NCI-H2107 (cell line): ENCODE data around the gene LDAH.

ENCODE experiments used
- DNase-seq: peaks from one replicate; lab custom pipeline; 2025; lab: John Stamatoyannopoulos, UW

The LDAH gene

DNA sequence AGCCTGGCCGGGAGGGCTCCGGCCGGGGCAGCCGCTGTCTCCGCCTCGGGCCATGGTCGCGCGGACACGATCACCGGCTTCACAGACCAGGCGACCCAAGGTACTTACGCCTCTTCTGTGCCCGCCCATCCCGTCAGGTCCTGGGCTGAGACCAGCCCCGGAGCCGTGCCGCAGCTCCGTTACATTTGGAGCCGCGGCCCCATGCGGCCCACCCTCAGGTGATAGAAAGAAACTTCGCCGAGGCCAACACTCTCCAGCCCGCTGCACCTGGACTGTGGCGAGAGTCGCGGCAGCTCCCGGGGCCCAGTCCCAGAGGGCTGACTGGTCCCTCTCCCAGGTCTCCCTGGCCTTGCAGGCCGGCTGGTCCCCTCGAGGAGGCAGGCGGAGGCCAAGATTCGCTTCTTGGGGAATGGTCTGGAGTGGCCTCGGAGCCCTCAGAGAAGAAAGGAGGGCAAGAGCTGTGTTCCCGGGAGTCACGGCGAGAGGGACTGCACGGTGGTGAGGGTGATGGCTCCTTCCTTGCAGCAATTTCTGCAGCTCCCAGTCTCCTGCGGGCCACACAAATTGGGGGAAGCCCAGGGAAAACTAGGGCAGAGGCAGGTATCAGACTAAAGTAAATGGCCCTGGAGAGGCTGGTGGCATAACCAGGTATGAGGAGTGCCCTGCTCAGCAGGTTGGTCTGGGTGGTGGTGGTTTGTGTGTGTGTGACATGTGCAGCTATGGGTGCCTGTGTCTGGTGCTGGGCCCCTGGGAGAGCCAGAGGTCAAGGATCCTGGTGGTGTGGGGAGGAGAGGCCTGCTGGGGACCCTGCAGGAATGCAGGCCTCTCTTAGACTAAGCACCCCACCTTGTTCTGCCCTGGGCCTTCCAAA is 155.1 kb downstream of the LDAH start:
- DNase-seq, result no peak

DNA sequence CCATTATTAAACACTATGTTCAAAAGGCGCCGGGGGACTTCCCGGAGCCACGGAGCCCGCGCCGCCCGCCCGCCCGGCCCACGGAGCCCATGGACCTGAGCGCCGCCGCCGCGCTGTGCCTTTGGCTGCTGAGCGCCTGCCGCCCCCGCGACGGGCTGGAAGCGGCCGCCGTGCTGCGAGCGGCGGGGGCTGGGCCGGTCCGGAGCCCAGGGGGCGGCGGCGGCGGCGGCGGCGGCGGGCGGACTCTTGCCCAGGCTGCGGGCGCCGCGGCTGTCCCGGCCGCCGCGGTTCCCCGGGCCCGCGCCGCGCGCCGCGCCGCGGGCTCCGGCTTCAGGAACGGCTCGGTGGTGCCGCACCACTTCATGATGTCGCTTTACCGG is 155.8 kb downstream of the LDAH start:
- no peak for DNase-seq

DNA sequence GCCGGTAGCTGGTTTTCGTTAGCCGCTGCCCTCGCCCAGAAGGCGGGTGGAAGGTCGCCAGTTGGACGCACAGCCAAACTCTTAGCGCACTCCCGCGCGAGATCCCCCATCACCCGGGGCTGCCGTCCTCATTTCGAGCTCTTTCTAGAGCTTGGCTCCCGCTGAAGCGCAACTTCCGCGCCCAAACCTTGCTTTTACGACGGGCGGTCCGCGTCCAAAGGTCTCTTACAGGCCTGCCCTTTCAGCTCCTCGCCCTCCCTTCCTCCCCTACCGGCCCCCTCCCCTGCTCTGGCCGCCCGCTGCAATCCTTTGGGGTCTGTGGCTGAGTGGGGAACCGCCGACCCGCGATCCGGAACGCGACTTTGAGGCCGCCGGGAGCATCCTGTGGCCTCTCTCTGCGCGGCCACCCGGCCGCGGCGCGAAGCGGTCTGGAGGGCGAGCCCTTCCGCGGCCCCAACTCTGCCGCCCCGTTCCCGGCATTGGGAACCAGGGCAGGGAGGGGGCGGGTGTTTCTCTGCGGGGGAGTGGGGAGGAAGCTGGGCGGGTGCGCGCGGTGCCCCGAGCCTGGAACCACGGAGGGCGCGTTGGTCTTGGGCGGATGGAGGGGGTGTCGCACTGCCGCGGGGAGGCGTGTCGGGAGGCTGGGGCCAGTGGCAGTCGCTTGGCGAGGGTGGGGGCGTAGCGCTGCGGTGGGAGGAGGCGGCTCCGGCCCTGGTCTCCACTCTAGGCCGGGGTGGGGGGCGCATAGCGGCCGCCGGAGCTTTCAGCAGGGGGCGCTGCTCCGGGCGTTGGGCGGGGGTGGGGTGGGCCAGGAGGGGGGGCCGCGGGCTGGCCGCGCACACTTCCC is 156.4 kb downstream of the LDAH start, which contains the start of gene GDF7:
TSS of gene GDF7 (plus strand) at position 841 of the 847 bp plus-strand sequence. CDS start 96 bp downstream, outside the sequence.
- DNase-seq, result no peak

DNA sequence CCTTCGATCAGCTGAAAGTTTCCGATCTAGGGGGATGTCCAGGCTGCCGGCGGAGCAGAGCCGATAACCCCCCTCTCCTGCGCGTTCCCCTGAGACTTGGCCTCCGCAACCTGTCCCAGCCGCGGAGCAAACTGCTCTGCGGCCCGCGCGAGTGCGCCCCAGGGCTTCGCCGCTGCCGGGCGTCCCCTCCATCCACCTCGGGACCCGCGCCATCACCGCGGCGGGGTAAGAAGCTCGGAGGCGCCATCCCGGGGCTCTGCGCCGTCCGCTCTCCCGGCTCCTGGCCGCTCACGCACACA is 156.9 kb downstream of the LDAH start:
- no peak for DNase-seq

DNA sequence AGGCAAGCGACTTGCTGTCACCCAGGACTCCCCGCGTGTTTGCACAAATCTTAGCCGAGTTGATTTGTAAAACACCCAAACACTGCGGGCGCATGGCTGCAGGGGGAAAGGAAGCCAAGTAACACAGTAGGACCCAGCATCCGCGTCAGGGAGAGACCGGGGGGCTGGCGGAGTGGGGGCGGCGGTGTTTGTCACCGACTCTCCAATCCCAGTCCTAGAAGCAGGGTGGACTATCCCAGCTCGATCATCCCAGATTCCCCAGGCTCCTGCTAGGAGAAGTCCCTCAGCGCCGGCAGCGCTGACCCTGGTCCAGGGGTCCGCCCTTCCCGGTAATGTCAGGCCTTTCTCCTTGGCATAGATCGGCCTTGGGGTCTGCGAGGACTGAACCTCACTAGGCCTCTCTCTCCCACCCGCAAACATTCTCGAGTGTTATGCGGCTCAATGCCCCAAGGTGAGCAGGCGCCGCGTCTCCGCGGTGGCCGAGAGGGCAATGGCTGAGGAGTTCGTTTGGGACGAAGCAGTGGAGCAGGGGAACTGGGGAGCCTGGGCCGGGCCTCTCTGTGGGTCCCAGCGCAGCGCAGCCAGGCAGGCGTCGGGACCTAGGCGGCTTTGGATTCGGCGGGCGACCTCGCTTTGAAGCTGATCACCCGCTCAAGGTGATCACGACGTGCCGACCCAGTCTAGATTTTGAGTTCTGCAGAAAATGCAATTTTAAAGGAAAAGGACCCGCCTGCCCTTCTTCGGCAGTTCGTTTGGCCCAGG is 157.5 kb downstream of the LDAH start:
- no peak for DNase-seq

DNA sequence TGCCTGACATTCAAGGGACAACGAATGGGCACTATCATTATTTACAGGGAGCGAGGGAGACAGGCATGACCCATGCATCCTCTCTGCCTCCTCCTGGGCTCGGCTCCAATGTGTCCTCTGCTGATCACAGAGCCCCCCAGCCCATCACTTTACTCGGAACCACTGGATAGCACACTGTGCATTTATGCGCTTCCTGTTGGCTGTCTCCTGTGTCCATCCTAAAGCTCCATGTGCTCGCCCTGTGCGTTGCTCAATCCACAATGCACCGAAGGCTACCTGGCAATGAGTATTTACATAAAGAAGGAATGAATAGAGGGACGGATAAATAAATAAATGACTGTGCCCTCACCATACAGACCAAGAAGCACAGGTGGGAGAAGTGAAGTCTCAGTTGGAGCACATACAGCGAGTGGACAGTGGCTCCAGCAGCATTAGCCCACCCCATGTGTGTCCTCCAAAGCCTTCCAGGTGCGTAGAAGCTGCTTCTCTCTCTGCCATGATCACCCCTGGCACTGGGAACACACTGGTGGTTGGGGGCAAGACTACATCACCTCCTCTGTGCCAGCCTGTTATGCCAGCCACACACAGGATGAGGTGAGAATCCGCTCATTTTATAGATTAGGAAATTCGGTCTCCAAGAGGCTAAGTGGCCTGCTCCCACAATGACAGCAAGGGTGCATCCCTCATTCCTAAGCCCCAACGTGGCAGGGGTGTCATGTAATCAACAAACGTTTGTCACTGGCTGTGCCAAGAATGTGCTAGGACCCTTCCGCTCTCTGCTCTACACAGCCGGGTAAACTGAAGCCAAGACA is 158.3 kb downstream of the LDAH start:
- no peak for DNase-seq

DNA sequence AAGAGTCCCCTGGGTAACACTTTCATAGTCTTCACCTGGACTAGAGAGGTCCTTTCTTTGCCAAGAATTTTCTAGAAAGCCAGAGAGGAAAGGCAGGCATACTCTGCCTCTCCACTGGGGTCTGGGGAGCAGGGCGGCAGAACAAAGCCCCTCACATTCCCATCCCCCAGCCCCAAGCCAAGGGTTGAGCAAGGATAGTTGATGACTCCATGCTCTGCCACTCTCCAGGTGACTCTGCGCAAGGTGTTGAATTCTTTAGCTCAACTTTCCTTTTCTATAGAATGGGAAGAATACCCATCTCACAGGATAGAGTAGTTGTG is 158.9 kb downstream of the LDAH start:
- DNase-seq, result no peak

DNA sequence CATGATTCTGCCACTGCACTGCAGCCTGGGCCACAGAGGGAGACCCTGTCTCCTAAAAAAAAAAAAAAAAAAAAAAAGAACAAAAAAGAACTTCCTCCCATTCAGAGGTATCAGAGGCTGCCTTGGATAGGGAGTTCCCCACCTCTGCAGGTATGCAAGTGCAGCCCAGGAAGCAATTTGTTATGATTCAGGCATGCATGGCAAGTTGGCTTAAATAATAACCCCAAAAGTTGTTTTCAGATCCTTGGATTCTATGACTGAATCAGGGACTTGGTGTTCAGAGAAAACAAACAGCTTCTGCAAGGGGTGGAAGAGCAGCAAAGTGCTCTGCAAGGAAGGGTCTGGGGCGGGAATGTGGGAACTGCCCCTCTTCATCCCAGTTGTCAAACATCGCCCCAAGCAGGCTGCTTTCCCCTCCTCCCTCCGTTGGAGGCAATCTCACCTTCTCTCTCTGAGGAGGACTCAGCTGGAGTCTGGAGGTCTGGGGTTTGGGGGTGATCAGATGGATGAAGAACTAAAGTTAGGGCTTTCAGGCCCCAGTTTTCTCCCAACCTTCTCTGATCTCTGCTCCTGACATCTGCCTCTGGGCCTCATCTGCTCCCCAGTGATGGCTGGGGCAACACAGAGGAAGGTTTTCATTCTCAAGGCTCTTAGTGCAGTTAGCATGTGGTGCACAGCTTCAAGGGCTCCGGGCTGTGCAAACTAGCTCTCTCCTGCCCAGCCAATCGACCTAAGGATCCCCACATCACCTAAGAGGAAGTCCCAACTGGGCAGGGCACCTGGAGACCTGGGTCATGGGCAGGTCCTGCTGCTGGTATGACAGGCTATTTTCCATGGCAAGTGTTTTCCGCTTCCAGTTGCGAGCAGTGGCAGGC is 159.5 kb downstream of the LDAH start:
- no peak for DNase-seq

DNA sequence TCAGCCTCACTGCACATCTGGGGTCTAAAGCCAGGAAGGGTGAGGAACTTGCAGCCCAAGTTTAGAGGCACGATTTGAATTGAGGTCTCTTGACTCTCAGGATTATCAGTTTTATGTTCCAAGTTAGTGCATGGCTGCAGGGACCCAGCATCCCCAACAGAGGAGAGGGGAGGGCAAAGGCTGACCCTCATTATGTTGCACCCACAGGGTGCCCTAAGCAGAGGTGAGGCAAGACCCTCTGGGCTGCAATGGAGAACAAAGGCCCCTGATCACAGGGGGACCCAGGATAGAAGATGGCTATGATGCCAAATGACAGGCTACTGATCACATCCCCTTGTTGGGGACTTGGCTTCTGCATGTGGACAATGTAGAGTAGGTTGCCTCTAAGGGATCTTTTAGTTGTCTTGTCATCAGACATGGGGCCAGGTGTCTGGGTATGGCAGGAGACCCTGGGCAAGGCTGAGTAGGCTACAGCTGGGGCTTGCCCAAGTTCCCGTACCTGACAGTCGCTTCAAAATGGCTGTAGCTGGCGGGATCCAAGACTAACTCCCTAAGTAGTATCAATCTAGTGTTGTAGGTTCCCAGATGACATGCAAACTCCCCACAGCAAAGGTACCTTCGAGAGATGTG is 160.5 kb downstream of the LDAH start:
- no peak for DNase-seq

DNA sequence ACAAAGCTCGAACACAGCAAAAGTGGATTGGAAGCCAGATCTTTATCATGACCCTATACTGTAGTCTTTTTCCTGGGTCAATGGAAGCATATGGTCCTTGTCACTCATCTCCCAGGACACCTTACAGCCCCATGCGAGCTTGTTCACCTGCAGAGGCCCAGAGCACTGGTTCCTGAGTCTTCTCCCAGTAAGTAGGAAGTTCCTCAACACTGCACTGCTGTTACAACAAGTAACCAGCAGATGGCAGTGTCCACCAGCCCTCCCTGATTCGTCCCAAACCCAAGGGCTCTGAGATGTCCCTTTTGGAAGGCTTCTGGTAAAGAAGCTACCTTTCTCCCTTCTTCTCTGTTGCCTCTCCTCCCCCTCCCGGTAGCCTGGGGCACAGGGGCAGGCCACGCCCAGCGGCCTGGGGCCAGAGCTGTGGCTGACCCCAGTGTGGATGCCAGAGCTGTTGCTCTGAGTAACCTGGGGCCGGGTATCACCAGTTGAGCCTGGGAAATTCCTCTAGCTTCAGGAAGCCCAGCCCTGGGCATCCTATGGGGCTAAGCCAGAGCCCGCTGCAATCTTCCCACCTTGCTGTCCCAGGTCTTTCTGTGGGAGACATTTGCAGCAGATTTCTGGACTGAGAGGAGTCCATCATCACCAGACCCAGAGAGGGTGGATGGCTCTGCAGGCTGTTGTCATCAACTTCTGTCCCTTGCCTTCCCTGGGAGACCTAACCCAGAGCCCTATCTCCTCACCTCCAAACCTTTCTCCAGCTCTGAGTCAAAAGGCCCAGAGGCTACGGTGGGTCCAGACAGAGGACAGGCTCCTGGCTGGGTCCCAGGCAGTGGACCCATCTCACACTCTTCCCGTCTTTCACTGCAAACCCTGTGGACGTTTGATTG is 161.2 kb downstream of the LDAH start:
- DNase-seq, result peak; percentile 13

DNA sequence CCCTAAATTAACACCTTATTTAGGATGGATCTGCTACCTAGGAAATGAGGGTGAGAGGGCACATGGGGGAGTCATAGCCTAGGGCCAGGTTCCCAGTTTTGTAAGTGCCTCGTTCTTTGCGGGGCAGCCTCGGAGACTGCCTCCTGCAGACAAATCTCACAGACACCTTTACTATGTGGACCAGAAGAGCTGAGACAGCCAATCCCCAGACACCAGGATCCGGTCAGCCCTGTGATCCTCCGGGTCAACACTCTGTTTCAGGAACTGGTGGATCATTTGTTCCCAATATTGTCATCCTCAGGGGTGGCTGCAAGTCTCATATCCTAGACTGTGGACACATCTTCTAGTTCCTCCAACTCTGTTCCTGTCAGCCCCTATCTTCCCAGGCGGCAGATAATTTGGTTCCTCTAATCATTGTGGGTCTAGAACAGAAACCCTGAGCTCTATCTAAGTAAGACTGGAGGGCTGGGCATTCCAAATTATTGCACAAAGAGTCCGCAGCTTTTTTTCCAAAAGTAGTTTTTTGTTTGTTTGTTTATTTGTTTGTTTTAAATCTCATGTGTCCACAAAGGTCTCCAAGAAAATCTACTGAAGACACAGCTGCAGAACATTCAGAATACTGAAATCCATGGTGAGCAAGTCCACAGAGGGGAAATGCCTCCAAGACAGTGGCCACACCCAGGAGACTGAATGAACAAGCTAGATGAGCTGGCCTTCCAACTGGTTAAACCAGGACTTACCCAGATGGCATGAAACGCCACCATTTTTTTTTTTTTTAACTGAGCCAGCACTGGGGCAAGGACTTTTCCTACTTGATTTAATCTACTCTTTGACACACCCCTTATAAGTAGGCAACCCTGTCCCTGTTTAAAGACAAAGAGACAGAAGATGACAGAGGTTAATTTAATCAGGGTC is 162.1 kb downstream of the LDAH start:
- no peak for DNase-seq

DNA sequence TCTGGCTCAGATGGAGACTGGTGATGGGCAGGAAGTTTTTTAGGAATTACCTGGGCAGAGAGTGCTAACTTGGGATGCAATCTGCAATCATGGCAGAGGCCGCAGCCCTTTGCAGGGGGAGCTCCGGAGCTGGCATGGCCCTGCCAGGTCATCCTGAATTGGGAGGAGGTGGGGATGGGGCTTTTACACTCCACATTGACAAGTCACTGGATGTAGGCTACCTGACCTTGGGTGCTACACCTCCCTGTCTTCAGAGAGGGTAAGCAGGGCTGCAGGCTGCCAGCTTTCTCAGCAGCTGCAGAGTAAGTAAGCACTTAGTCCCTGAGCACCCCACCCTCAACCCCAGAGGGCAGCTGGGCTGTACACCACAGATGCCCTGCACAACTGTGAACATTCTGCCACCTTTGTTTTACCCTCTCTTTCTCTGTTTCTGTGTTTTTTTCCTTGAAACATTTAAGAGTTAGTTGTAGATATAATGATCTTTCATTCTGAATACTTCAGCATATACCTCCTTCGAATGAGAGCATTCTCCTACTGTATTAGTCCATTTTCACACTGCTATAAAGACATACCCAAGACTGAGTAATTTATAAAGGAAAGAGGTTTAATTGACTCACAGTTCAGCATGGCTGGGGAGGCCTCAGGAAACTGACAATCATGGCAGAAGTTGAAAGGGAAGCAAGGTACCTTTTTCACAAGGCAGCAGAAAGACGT is 165.2 kb downstream of the LDAH start:
- DNase-seq, result no peak

DNA sequence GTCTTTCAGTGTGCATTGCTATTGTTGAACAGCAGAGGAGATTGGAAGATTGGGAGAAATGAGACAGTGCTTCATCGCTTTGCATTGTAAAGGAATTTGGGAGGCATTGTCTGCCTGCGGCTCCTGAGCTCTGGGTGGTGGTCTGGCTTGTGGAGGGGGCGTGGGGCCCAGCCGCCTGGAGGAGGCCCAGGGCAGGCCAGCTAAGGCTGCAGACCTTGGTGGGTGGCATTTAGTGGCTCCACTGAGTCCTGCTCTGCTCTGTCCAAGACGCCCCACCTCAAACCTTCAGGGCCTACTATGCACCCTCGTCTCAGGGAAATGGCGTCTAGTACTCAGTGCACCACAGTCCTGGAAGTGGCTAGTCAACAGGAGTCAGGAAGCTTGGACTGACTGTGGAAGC is 166.3 kb downstream of the LDAH start:
- DNase-seq, result no peak

DNA sequence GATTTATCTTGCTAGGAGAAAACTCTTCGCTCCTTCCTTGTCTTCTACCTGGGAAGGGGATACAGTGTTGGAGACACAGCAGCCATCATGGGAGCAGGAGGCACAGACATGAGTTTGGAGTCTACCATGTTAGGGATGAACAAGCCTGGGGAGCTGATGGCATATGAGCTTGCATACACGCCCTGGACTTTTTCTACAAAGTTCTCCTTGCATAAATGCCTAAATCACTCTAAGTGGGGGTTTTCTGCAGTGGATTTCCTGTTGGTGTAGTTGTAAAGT is 168.4 kb downstream of the LDAH start:
- no peak for DNase-seq

DNA sequence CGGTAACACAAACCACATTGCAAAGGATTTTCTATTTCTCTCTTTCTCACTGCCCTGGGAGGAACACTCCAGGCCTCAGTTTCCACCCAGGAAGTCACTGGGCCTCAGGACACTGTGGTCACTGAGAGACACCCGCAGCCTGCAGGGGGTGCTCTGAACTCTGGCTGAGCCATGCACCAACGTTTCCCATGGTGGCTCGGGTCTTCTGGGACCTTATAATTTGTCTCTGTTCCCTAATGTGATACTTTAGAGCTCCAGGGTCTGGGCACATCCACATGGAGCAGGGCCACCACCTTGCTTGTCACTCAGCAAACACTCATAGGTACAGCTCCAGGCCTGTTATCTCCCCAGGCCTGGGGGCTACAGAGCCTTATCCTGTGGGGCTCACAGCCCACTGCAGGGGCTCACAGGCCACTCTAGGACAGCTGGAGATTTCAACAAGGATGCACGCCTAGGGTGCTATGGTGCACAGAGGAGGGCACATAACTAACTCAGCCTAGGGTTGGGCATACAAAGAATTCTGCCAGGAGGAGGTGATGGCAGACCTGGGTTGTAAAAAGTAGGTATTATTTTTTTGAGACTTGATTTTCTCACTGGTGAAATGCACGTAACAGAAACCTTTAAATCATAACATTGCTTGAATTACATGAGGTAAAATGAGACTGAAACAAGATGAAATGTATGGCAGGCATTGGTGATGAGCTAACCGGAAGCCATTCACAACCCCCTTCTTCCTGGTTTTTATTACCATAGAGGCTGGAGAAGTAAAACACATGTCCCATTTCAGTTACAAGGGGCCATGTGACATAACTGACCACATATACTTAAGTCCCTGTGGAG is 169.0 kb downstream of the LDAH start:
- DNase-seq, result no peak

DNA sequence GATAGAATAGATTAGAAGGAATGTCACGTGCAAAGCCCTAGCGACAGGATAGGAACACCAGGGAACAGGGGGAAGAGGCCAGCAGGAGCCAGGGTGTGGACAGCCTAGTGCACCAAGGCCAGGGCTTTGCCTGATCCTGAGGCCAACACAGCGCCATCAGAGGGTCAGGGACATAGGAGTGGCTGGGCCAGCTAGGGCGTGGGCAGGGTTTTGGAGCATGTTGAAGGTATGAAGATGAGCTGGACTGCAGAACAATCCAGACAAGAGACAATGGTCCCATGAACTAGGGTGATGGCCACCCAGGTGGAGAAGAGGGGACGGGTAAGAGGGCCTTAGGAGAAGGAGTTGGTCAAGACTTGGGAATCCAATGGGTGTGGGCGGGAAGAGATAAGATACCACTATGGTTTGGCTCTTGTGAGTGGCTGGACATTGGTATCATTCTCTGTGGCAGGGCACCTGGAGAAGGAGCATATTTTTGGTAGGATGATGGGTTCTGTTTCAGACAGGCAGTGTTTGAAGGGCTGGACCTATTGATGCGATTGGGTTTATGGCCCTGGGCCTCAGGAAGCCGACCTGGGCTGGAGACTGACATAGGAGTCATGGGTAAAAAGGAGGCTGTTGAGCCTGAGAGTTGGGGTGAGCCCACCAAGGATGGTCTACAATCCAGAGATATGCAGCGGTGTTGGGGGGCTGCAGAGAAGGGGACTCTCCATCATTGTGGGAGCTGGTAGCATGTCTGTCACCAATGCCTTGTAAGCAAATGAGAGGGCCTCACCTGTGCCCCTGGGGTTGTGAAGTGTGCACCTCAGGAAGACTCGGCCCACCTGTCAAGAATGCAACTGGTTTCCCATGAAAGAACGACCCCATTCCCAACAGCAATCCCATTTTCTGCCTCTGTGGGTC is 170.0 kb downstream of the LDAH start:
- no peak for DNase-seq
